HEK293 (cell line): Measurements from ENCODE around the gene DPYSL5.

Source experiments
- CTCF ChIA-PET: fragments of 350-600 bp; formaldehyde crosslinking; extraction: SDS; loops from one replicate; lab custom pipeline; 2021; ENCODE audit warnings: antibody characterized with exemption; lab: Yijun Ruan, JAX
- POLR2A ChIA-PET: fragments of 300-600 bp; formaldehyde crosslinking; extraction: SDS; loops from one replicate; lab custom pipeline; 2020; ENCODE audit warnings: antibody characterized with exemption, inconsistent platforms; lab: Yijun Ruan, JAX
- H3K27ac ChIP-seq: fragments of 200-500 bp; sonication (Bioruptor generic); 2 replicates; pipeline ENCODE4 v1.5.1; 2014; ENCODE audit warnings: low read depth, low read length, control low read depth, inconsistent platforms; ENCODE audit errors: extremely low read depth
- H3K36me3 ChIP-seq, 2 experiments: fragments of 200-500 bp in 1 of 2; sonication (Bioruptor generic) in 1 of 2; 1 replicate in 1 of 2; 2 replicates in 1 of 2; pipeline ENCODE4 v1.5.1; 2014 to 2017; ENCODE audit warnings: inconsistent platforms in 2 of 2, low read length in 2 of 2; ENCODE audit not compliant: control insufficient read depth in 2 of 2, insufficient read depth in 1 of 2
- H3K4me1 ChIP-seq: fragments of 200-500 bp; sonication (Bioruptor generic); 2 replicates; pipeline ENCODE4 v1.5.1; 2014; ENCODE audit warnings: mild to moderate bottlenecking, low read length, inconsistent platforms; ENCODE audit not compliant: control insufficient read depth, insufficient read depth
- H3K4me3 ChIP-seq: 2 replicates; pipeline ENCODE4 v1.5.1; 2011; ENCODE audit warnings: low read depth, mild to moderate bottlenecking, control low read depth, low read length, moderate library complexity
- H3K9me3 ChIP-seq: fragments of 200-500 bp; sonication (Bioruptor generic); 2 replicates; pipeline ENCODE4 v1.5.1; 2014; ENCODE audit warnings: low read depth, low read length, inconsistent platforms; ENCODE audit not compliant: control insufficient read depth, insufficient read depth
- ELK4 ChIP-seq: IDR thresholded peaks from 2 replicates; pipeline ENCODE4 v1.6.1; 2011; ENCODE audit warnings: mild to moderate bottlenecking, low read depth, low read length, borderline replicate concordance
- HOXC10 ChIP-seq: sonication (generic); formaldehyde crosslinking; IDR thresholded peaks from 2 replicates; pipeline ENCODE4 v1.8.1; 2023; ENCODE audit warnings: mild to moderate bottlenecking, missing genetic modification reagents
- KLF17 ChIP-seq: fragments of 450-650 bp; formaldehyde crosslinking; IDR thresholded peaks from 2 replicates; pipeline ENCODE4 v1.5.1; 2016; ENCODE audit warnings: missing biosample characterization, missing genetic modification characterization
- PRDM1 ChIP-seq: fragments of 450-650 bp; formaldehyde crosslinking; IDR thresholded peaks from 2 replicates; pipeline ENCODE4; 2016; ENCODE audit warnings: missing biosample characterization, missing genetic modification characterization
- SALL2 ChIP-seq: fragments of 450-650 bp; formaldehyde crosslinking; IDR thresholded peaks from 2 replicates; pipeline ENCODE4 v1.5.0; 2017; ENCODE audit warnings: missing biosample characterization, mild to moderate bottlenecking, missing genetic modification characterization, borderline replicate concordance
- ZBTB11 ChIP-seq: fragments of 450-650 bp; formaldehyde crosslinking; conservative IDR thresholded peaks from 2 replicates; pipeline ENCODE4 v1.5.1; 2016; ENCODE audit warnings: low read depth, missing biosample characterization, missing genetic modification characterization
- ZBTB44 ChIP-seq: fragments of 450-650 bp; IDR thresholded peaks from 2 replicates; pipeline ENCODE4 v1.5.1; 2018; ENCODE audit warnings: missing biosample characterization, mild to moderate bottlenecking, missing genetic modification characterization
- ZFP3 ChIP-seq: fragments of 450-650 bp; formaldehyde crosslinking; IDR thresholded peaks from 2 replicates; pipeline ENCODE4 v1.5.1; 2016; ENCODE audit warnings: low read depth, missing biosample characterization, missing genetic modification characterization
- ZNF133 ChIP-seq: fragments of 450-650 bp; formaldehyde crosslinking; IDR thresholded peaks from 2 replicates; pipeline ENCODE4 v1.5.1; 2016; ENCODE audit warnings: missing biosample characterization, missing genetic modification characterization
- ZNF138 ChIP-seq: fragments of 450-650 bp; formaldehyde crosslinking; IDR thresholded peaks from 2 replicates; pipeline ENCODE4 v1.5.1; 2016; ENCODE audit warnings: missing biosample characterization, missing genetic modification characterization, borderline replicate concordance
- ZNF148 ChIP-seq: fragments of 450-650 bp; formaldehyde crosslinking; IDR thresholded peaks from 2 replicates; pipeline ENCODE4 v1.5.0; 2017; ENCODE audit warnings: missing biosample characterization, missing genetic modification characterization, borderline replicate concordance
- ZNF155 ChIP-seq: fragments of 450-650 bp; formaldehyde crosslinking; IDR thresholded peaks from 2 replicates; pipeline ENCODE4 v1.5.1; 2016; ENCODE audit warnings: missing biosample characterization, missing genetic modification characterization
- ZNF324 ChIP-seq: fragments of 450-650 bp; formaldehyde crosslinking; IDR thresholded peaks from 2 replicates; pipeline ENCODE4 v1.5.1; 2016; ENCODE audit warnings: missing biosample characterization, missing genetic modification characterization
- ZNF350 ChIP-seq: fragments of 450-650 bp; formaldehyde crosslinking; IDR thresholded peaks from 2 replicates; pipeline ENCODE4 v1.5.0; 2017; ENCODE audit warnings: missing biosample characterization, mild to moderate bottlenecking, missing genetic modification characterization
- ZNF354C ChIP-seq: fragments of 450-650 bp; formaldehyde crosslinking; IDR thresholded peaks from 2 replicates; pipeline ENCODE4 v1.5.1; 2016; ENCODE audit warnings: missing biosample characterization, missing genetic modification characterization, low read depth, borderline replicate concordance
- ZNF362 ChIP-seq: fragments of 450-650 bp; formaldehyde crosslinking; IDR thresholded peaks from 2 replicates; pipeline ENCODE4 v1.5.1; 2016; ENCODE audit warnings: missing biosample characterization, missing genetic modification characterization
- ZNF530 ChIP-seq: fragments of 450-650 bp; formaldehyde crosslinking; IDR thresholded peaks from 2 replicates; pipeline ENCODE4 v1.5.1; 2016; ENCODE audit warnings: low read depth, missing biosample characterization, missing genetic modification characterization
- ZNF544 ChIP-seq: fragments of 450-650 bp; formaldehyde crosslinking; IDR thresholded peaks from 2 replicates; pipeline ENCODE4 v1.5.0; 2017; ENCODE audit warnings: missing biosample characterization, missing genetic modification characterization
- ZNF600 ChIP-seq: fragments of 450-650 bp; formaldehyde crosslinking; IDR thresholded peaks from 2 replicates; pipeline ENCODE4 v1.5.1; 2016; ENCODE audit warnings: missing biosample characterization, missing genetic modification characterization
- ZNF645 ChIP-seq: fragments of 450-650 bp; formaldehyde crosslinking; IDR thresholded peaks from 2 replicates; pipeline ENCODE4; 2016; ENCODE audit warnings: missing biosample characterization, missing genetic modification characterization
- ZNF670 ChIP-seq: fragments of 450-650 bp; formaldehyde crosslinking; IDR thresholded peaks from 2 replicates; pipeline ENCODE4 v1.5.1; 2016; ENCODE audit warnings: missing biosample characterization, missing genetic modification characterization, low read depth
- ZNF747 ChIP-seq: fragments of 450-650 bp; formaldehyde crosslinking; IDR thresholded peaks from 2 replicates; pipeline ENCODE4 v1.5.1; 2016; ENCODE audit warnings: missing biosample characterization, missing genetic modification characterization
- ZNF768 ChIP-seq: fragments of 450-650 bp; formaldehyde crosslinking; IDR thresholded peaks from 2 replicates; pipeline ENCODE4 v1.5.1; 2018; ENCODE audit warnings: missing biosample characterization, mild to moderate bottlenecking, missing genetic modification characterization
- ZNF776 ChIP-seq: fragments of 450-650 bp; formaldehyde crosslinking; IDR thresholded peaks from 2 replicates; pipeline ENCODE4 v1.5.0; 2017; ENCODE audit warnings: missing biosample characterization, missing genetic modification characterization, borderline replicate concordance
- ZNF777 ChIP-seq: fragments of 450-650 bp; formaldehyde crosslinking; IDR thresholded peaks from 2 replicates; pipeline ENCODE4 v1.5.1; 2017; ENCODE audit warnings: missing biosample characterization, missing genetic modification characterization, borderline replicate concordance

DPYSL5 gene

GRCh38 chr2:26847655-26848335, at the start of gene DPYSL5:
Gene DPYSL5 (plus strand): TSS chr2:26848132. CDS start chr2:26898500, 50,368 bp downstream.
- peaks cover 9% of the 10 kb centered on the region for H3K4me1 ChIP-seq
- TF ChIP-seq ZNF324 (tag by site-specific recombination), result 0 out of 2 replicates have a peak, but pooled peaks have one; percentile 27
- TF ChIP-seq ZBTB11 (tag by site-specific recombination), result peak; percentile 51; the same call in 1 of the 2 replicates
- TF ChIP-seq ZNF747 (tag by site-specific recombination), result no peak
- no peak for TF ChIP-seq ZNF350 (tag by site-specific recombination)
- TF ChIP-seq ELK4, result no peak
- no peak for TF ChIP-seq SALL2
- no peak for TF ChIP-seq ZNF768 (tag by site-specific recombination)
- TF ChIP-seq HOXC10, result no peak
- no peak for TF ChIP-seq ZNF776 (tag by site-specific recombination)
- TF ChIP-seq ZNF133, result no peak
- TF ChIP-seq ZNF148 (tag by site-specific recombination), result no peak
- TF ChIP-seq ZNF155 (tag by site-specific recombination), result no peak
- no peak for TF ChIP-seq ZFP3
- no peak for TF ChIP-seq PRDM1 (tag by site-specific recombination)
- no peak for TF ChIP-seq ZNF670 (tag by site-specific recombination)
- TF ChIP-seq ZNF600 (tag by site-specific recombination), result no peak
- no peak for TF ChIP-seq ZNF354C (tag by site-specific recombination)
- TF ChIP-seq KLF17 (tag by site-specific recombination), result 0 out of 2 replicates have a peak, but pooled peaks have one; percentile 46
- TF ChIP-seq ZNF777 (tag by site-specific recombination), result no peak
- TF ChIP-seq ZNF530 (tag by site-specific recombination), result no peak
- no peak for TF ChIP-seq ZBTB44 (tag by site-specific recombination)
- no peak for TF ChIP-seq ZNF362 (tag by site-specific recombination)
- no peak for TF ChIP-seq ZNF138 (tag by site-specific recombination)
- no peak for TF ChIP-seq ZNF544
- TF ChIP-seq ZNF645 (tag by site-specific recombination), result no peak

More at GRCh38 chr2:26847655-26848335, at the start of gene DPYSL5:
- CTCF ChIA-PET, result interaction anchor here (2.0 to 9.3 kb wide), 8 partner anchors 62 to 170 kb away, joined by 10 to 156 read pairs (median 40); no protein-coding TSS in a partner anchor
- POLR2A ChIA-PET, result interaction anchor here (0.8 to 2.6 kb wide), 4 partner anchors 13 to 112 kb away, joined by 3 to 9 read pairs (median 4); no protein-coding TSS in a partner anchor
- Histone ChIP-seq H3K36me3 (peaks cover 0 to 2% of the 10 kb centered on the region in 2 experiments; a peak in 1 of 3 replicates), H3K4me3 (peak within 1 kb of the TSS; percentile 72), H3K27ac (peak within 1 kb of the TSS; percentile 86; the same call in 1 of the 2 replicates), H3K9me3 (no peaks in the 10 kb centered on the region)
